NOMO-1 treated with dmso at 0.1 percent for 144 hours (cell line): ENCODE results near the gene ZNFX1.
"Not testable (repeated sequence)": the region's sequence is repeated elsewhere in the genome, so short reads cannot be mapped to it uniquely, and the experiment has no call there.

Experiments used
- DNase-seq: peaks from one replicate; lab custom pipeline; 2025; ENCODE audit not compliant: unreplicated experiment; lab: John Stamatoyannopoulos, UW

The ZNFX1 gene

GRCh38 chr20:49278036-49278817 is at the start of gene ZNFX1:
Gene ZNFX1 (minus strand): TSS chr20:49278057. CDS start chr20:49275839, 2,218 bp downstream.
- DNase-seq, result peak; percentile 96

DNA sequence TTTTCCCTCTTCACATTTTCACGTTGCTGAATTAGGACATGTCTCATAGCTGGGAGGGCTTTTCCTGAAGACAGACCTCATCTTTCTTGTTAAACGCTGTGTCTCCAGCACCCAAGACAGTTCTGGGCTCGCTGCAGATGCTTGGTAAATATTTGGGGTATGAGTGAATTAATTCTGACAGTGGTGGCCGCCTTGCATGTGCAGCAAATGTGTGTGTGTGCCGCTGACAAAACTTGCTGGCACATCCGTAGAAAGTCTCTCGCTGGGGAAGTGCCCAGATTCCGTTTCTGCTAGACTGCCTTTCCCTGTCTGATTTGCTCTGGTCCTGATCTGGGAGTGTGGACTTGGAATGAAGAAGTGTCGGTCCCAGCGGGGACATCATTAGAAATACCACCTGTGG is 48.2 kb upstream of the ZNFX1 start:
- no peak for DNase-seq

- DNase-seq, result no peak
Observed at GRCh38 chr20:49324306-49324705, 46.4 kb upstream of the ZNFX1 start.

- no peak for DNase-seq
Observed at GRCh38 chr20:49323622-49324238, 45.9 kb upstream of the ZNFX1 start.

DNA sequence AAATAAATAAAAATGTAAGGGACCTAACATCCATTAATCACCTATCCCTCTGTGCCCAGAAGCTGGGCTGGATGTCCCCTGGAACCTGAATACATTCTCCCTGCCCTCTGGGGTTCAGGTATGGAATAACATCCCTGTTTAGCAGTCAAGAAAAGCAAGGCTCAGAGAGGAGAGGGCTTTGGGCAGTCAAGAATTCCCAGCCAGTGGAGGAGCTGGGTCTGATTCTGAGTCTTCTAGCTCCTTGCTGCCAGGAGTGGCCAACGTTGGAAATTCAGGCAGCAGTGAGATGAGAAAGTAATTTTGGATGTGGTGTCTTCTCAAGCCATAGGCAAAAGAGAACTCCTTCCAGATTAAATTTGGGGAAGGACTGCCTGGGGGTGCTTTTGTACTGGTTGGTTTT is 42.6 kb upstream of the ZNFX1 start:
- no peak for DNase-seq

- no peak for DNase-seq
Observed at GRCh38 chr20:49319208-49319809, 41.5 kb upstream of the ZNFX1 start.

- DNase-seq, result no peak
Observed at GRCh38 chr20:49318430-49319207, 40.8 kb upstream of the ZNFX1 start.

- no peak for DNase-seq
Observed at GRCh38 chr20:49318091-49318429, 40.2 kb upstream of the ZNFX1 start.

GRCh38 chr20:49316704-49317103 is 38.8 kb upstream of the ZNFX1 start:
- no peak for DNase-seq

- no peak for DNase-seq
Observed at GRCh38 chr20:49315580-49315979, 37.7 kb upstream of the ZNFX1 start.

DNA sequence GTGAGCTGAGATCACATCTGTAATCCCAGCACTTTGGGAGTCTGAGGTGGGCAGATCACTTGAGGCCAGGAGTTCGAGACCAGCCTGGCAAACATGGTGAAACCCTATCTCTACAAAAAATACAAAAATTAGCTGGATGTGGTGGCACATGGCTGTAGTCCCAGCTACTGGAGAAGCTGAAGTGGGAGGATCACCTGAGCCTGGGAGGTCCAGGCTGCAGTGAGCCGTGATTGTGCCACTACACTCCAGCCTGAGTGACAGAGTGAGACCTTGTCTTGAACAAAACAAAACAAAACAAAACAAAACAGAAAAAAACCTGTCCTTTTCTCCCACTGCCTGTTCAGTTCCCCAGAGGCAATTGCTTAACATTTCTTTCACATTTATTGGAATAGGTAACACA is 36.2 kb upstream of the ZNFX1 start:
- not testable (repeated sequence) for DNase-seq

DNA sequence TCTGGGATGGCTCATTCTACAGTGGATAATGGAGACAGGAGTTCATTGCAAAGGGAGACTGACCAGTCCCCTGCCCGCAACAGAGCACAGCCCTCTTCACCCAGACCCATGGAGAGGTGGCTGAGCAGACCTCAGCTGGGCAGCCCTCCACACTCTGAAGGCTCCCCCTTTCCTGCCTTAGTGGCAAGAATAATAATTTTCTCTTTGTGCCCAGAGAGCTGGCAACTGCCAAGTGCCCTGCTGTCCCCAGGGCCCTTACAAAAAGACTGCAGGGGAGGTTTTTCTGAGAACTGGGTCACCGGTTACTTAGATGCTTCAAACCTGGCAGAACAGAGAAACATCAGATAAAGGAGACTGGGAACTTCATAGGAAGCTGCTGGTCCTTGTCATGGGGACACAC is 35.4 kb upstream of the ZNFX1 start:
- no peak for DNase-seq

- DNase-seq, result no peak
Observed at GRCh38 chr20:49312661-49313060, 34.8 kb upstream of the ZNFX1 start.

DNA sequence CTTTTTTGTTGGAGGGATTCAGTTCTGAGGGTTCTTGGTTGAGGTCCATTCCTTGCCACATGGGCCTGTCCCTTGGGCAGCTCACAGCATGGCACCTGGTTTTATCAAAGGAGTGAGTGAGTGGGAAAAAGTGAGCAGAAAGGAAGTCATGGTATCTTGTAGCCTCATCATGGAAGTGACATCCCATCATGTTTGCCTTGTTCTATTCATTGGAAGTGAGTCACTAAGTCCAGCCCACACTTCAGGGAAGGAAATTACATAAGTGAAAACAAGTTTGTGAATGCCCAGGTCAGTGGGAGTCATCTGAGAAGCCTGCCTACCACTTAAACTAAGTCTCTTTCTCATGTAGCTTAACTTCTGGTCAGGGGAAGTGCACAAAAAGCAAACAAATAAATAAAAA is 32.8 kb upstream of the ZNFX1 start:
- no peak for DNase-seq

- DNase-seq, result no peak
Observed at GRCh38 chr20:49308875-49309274, 31.0 kb upstream of the ZNFX1 start.

DNA sequence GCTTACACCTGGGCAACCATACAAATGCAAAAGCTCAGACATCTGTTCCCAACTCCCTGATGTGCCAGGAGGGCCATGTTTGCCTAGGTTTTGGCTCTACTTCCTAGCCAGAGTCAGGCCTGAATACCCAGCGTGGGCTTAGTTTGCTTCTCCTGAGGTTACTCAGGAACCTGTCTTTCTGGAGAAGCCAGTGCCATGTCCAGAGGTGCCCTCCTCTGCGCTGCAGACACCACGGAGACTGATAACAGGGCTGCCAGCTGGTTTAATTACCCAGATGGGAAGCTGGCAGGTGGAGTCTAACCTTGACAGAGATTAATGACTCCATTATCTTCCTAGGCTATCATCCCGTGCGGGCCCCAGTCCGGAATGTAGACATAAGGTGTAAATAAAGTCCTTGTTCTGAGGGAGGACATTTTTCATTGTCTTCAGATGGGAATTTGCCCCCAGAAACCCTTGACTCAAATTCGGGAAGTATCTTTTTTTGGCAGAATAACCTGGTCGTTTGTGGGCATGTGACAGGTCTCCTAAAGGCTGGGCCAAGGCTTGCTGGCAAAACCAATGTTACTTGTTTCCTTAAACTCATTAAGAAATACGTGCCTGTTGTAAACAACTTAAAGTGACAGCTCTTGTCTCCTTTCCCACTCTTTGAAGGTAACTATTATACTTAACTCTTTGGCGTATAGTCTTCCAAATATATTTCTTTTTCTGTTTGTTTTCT is 29.2 kb upstream of the ZNFX1 start:
- no peak for DNase-seq

GRCh38 chr20:49303065-49303552 is 25.3 kb upstream of the ZNFX1 start:
- DNase-seq, result no peak

DNA sequence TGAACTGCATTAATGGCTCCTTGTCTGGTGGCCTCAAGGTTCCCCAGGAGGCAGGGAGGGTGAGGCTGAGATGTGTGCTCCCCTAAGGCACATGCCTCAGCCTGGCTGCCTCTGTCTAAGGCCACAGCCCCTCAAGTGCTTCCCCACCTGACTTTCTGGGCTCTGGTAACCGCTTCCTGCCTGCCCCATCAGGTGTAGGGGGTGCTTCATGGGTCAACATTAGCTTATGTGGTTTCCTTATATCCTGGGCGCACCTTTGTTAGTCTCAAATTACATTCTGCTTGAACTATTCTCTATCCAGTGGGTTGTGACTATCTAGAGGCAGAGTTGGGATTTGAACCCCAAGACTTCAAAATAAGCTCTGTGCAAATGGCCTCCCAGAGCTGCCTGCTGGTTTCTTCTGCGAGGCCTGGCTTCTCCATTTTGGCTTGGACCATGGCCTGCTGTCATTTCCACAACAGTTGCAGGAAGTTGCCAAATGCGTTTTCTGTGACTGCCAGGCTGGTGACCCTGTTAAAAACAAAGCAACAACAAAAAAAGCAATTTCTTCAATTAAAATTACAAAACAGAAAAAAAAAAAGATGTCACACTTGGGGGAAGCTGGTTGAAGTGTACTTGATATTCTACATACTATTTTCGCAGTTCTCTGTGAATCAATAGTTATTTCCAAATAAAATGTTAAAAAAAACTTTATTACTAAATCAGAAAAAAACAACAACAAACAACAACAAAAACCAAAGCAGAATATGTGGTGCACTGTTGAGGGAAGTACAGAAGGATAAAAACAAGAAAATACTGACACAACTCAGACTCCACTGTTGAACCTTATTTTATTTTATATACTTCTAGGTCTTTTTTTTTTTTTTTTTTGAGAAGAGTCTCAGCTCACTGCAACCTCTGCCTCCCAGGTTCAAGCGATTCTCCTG is 20.0 kb upstream of the ZNFX1 start:
- peak; percentile 49 for DNase-seq

- not testable (repeated sequence) for DNase-seq
Observed at GRCh38 chr20:49294002-49294654, 16.3 kb upstream of the ZNFX1 start.
